Tibial nerve (tissue), 4 donors: Measurements from ENCODE around the gene CSF2. TPM values are rescaled to one million over a fixed set of nuclear protein-coding genes. Genes with fewer than 3 reads are reported as not detected.

Experiments used
- DNase-seq, 2 donors: peaks; one replicate each; pipeline ENCODE4 v3.0.0-alpha.2; 2019; ENCODE audit warnings: low spot score in 2 of 2
- H3K27ac ChIP-seq, 4 donors: fragments of 200-600 bp; sonication (generic) in 3 of 4; one replicate each; pipeline ENCODE4 v1.5.1; 2017 to 2019; ENCODE audit warnings: mild to moderate bottlenecking in 1 of 4
- H3K27me3 ChIP-seq, 2 donors: fragments of 200-600 bp; sonication (generic) in 1 of 2; one replicate each; pipeline versions ENCODE4 v1.5.1 to v1.6.0; 2017 to 2019
- H3K36me3 ChIP-seq, 3 donors: fragments of 200-600 bp; sonication (generic); one replicate each; pipeline ENCODE4 v1.5.1; 2018 to 2019
- H3K4me1 ChIP-seq, 4 donors: fragments of 200-600 bp; sonication (generic) in 3 of 4; one replicate each; pipeline ENCODE4 v1.5.1; 2017 to 2019
- H3K4me3 ChIP-seq, 4 donors: fragments of 200-600 bp; sonication (generic) in 3 of 4; one replicate each; pipeline ENCODE4 v1.5.1; 2017 to 2019; ENCODE audit warnings: mild to moderate bottlenecking in 1 of 4, moderate library complexity in 1 of 4
- H3K9me3 ChIP-seq, 4 donors: fragments of 200-600 bp; sonication (generic) in 3 of 4; one replicate each; pipeline ENCODE4 v1.5.1; 2017 to 2019
- CTCF ChIP-seq, 5 experiments: fragments of 200-600 bp in 3 of 5; fragments of 450-650 bp in 2 of 5; sonication (generic) in 3 of 5; IDR thresholded peaks; one replicate each; pipeline ENCODE4 v1.5.1; 2016 to 2019; ENCODE audit warnings: antibody characterized with exemption in 5 of 5, mild to moderate bottlenecking in 3 of 5, moderate library complexity in 2 of 5
- EP300 ChIP-seq, 2 donors: sonication (generic); formaldehyde crosslinking; IDR thresholded peaks; one replicate each; pipeline ENCODE4 v1.6.1; 2017; ENCODE audit warnings: antibody characterized with exemption in 2 of 2, mild to moderate bottlenecking in 1 of 2
- POLR2A ChIP-seq, 2 donors: fragments of 450-650 bp; IDR thresholded peaks; one replicate each; pipeline ENCODE4 v1.6.1; 2017; ENCODE audit warnings: antibody characterized with exemption in 2 of 2, mild to moderate bottlenecking in 2 of 2, moderate library complexity in 2 of 2
- WGBS, 2 donors: methylation state at CpG; one replicate each; pipeline ENCODE4 v1.1.5; 2018; 5-methylcytosine and 5-hydroxymethylcytosine counted together
- total RNA-seq, 4 donors: library from RNA; depleted of rRNA; stranded (reverse); fragments of >200 nt; gene quantifications; one replicate each; pipeline ENCODE4 v1.1.0, GENCODE V29; 2016

Gene CSF2
- total RNA-seq, 4 donors from 2014 or later: not detected

DNA sequence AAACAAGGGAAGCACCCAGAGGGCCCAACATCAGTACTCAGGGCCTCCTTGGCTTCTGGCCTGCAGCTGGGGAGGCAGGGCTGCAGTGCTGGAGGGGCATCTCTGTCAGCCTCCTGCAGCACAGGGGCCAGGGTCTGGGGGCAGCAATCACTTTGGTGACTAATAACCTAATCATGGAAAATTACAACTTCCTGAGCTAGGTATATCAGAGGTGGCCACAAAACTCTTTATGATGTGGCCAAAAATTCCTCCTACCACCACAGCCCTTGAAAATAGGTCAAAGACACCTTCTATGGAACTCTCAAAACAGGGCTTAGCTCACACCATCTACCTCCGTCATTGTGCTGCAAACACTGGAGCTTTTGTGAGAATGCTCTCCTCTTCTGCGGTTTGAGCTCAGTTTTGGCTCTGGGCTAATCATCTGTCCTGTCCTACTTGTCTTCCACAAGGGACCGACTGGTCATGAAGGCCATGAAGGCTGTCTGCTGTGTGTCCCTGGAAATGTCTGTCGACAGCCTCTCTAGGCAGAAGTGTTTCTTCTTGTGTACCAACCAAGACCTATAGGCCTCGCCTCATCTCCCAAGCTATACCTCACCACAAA, 28.6 kb downstream of the CSF2 start:
- no peaks in the 10 kb centered on the region for H3K27me3 ChIP-seq
- TF ChIP-seq EP300 (IDR thresholded peaks at IDR 0.05) (no peak), CTCF (IDR thresholded peaks at IDR 0.05) (no peak), POLR2A (IDR thresholded peaks at IDR 0.05) (no peak)
- DNase-seq: no peak
- peaks cover 0 to 17% (median 6%) of the 10 kb centered on the region in 4 donors for H3K4me1 ChIP-seq
- 88 to 92% methylated on average over 5 of the region's 5 CpGs for WGBS, 2 donors
- no peak overlapping the region for H3K4me3 ChIP-seq
- H3K9me3 ChIP-seq: no peaks in the 10 kb centered on the region
- H3K27ac ChIP-seq: no peak overlapping the region
- H3K36me3 ChIP-seq: no peaks in the 10 kb centered on the region

- no peak for TF ChIP-seq CTCF (IDR thresholded peaks at IDR 0.05)
- no peak for TF ChIP-seq POLR2A (IDR thresholded peaks at IDR 0.05)
- no peak for TF ChIP-seq EP300 (IDR thresholded peaks at IDR 0.05)
- H3K27ac ChIP-seq: peak overlapping the region in 2 of 4 donors; percentile 33 to 66
- WGBS, 2 donors: 70 to 79% methylated on average over 3 of the region's 3 CpGs
- no peaks in the 10 kb centered on the region for H3K36me3 ChIP-seq
- H3K4me1 ChIP-seq: peaks cover 0 to 17% (median 6%) of the 10 kb centered on the region in 4 donors
- H3K9me3 ChIP-seq: no peaks in the 10 kb centered on the region
- no peak for DNase-seq
- no peaks in the 10 kb centered on the region for H3K27me3 ChIP-seq
- no peak overlapping the region for H3K4me3 ChIP-seq
These were observed 29.3 kb downstream of the CSF2 start for GRCh38 chr5:132102944-132103331.

GRCh38 chr5:132103332-132103951, 29.9 kb downstream of the CSF2 start:
- Histone ChIP-seq H3K4me3 (no peak overlapping the region), H3K9me3 (no peaks in the 10 kb centered on the region), H3K36me3 (no peaks in the 10 kb centered on the region), H3K27ac (peak overlapping the region in 2 of 4 donors; percentile 33 to 66), H3K4me1 (peaks cover 0 to 17% (median 6%) of the 10 kb centered on the region in 4 donors), H3K27me3 (no peaks in the 10 kb centered on the region)
- TF ChIP-seq CTCF (IDR thresholded peaks at IDR 0.05) (no peak), POLR2A (IDR thresholded peaks at IDR 0.05) (no peak), EP300 (IDR thresholded peaks at IDR 0.05) (no peak)
- peak; percentile 49 for DNase-seq

DNA sequence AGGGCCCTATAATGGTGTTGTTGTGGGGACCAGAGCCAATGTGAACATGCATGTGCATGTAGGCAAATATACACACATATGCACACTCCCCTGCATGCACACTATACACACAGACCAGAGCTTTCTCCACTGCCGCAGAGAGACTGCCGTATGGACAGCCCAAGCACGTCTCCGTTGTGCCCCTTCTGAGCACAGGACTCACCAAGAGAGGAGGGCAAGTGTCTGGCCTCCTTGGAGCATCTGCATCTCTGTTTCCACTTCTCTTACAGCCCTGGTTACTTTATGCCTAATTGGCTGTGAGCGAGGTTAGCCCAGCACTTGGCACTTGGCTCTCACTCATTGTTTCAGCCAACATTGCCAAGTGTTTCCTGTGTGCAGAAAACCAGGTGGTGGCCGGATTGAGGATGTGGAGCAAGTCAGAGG, 30.4 kb downstream of the CSF2 start:
- Histone ChIP-seq H3K27ac (peak overlapping the region in 2 of 4 donors; percentile 2 to 33), H3K27me3 (no peaks in the 10 kb centered on the region), H3K4me3 (no peak overlapping the region), H3K4me1 (peaks cover 0 to 17% (median 6%) of the 10 kb centered on the region in 4 donors), H3K9me3 (no peaks in the 10 kb centered on the region), H3K36me3 (no peaks in the 10 kb centered on the region)
- no peak for DNase-seq
- TF ChIP-seq POLR2A (IDR thresholded peaks at IDR 0.05) (no peak), EP300 (IDR thresholded peaks at IDR 0.05) (no peak), CTCF (IDR thresholded peaks at IDR 0.05) (no peak)
- 75 to 79% methylated on average over 6 of the region's 6 CpGs for WGBS, 2 donors

DNA sequence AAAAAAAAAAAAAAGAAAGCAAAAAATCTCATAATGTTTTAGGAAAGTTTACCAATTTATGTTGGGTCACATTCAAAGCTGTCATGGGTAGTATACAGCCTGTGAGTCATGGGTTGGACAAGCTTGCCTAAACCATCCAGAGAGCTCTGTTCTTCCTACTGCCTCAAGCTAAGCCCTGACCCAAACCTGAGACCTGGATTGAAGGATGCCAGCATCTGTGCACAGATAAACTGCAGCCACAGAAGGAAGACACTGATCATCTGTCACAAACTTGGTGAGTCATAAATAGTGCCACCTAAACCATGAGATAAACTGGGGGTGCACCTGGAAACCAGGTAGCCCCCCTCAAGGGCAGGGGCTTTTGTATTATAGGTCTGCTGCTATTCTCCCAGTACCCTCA, 31.0 kb downstream of the CSF2 start:
- H3K27ac ChIP-seq: no peak overlapping the region
- H3K27me3 ChIP-seq: no peaks in the 10 kb centered on the region
- H3K36me3 ChIP-seq: no peaks in the 10 kb centered on the region
- no peak overlapping the region for H3K4me3 ChIP-seq
- H3K4me1 ChIP-seq: peaks cover 0 to 17% (median 6%) of the 10 kb centered on the region in 4 donors
- H3K9me3 ChIP-seq: no peaks in the 10 kb centered on the region
- no peak for DNase-seq
- TF ChIP-seq EP300 (IDR thresholded peaks at IDR 0.05) (no peak), CTCF (IDR thresholded peaks at IDR 0.05) (no peak), POLR2A (IDR thresholded peaks at IDR 0.05) (no peak)
